A549 (cell line): ENCODE results near the gene BIN1. TPM values are rescaled to one million over a fixed set of nuclear protein-coding genes. Genes with fewer than 3 reads are reported as not detected.

Experiments used
- ATAC-seq, 2 experiments: fragments of 200-7000 bp in 1 of 2; fragments of >200 bp in 1 of 2; cut with Nextera tagmentation in 1 of 2; cut with Tn5 transposase in 1 of 2; 3 replicates each; pipeline versions ENCODE4 v1.8.0 to v1.9.1; 2018 to 2020; ENCODE audit warnings: mild to moderate bottlenecking in 1 of 2, moderate library complexity in 1 of 2
- CTCF ChIA-PET: fragments of 300-600 bp; sonication (Branson Sonifier 250); formaldehyde crosslinking; extraction: SDS; loops from one replicate; lab custom pipeline; 2021; ENCODE audit warnings: antibody characterized with exemption, inconsistent platforms; lab: Yijun Ruan, JAX
- POLR2A ChIA-PET: fragments of 350-600 bp; formaldehyde crosslinking; extraction: SDS; loops from one replicate; lab custom pipeline; 2021; ENCODE audit warnings: antibody characterized with exemption, inconsistent platforms; lab: Yijun Ruan, JAX
- DNase-seq, 2 experiments: peaks; one replicate each; pipeline versions ENCODE4 v3.0.0 to v3.0.0-alpha.2; 2011 to 2016; ENCODE audit warnings: low read depth in 1 of 2, low spot score in 1 of 2
- FAIRE-seq: peaks from 2 replicates; lab custom pipeline; 2011; peaks lifted over from hg19 to GRCh38; lab: Jason Lieb, UNC
- H3K27ac ChIP-seq, 2 experiments: fragments of >200 bp; sonication (Bioruptor Twin); formaldehyde crosslinking; 3 replicates each; pipeline ENCODE4 v1.5.1; 2016 to 2017
- H3K4me1 ChIP-seq: fragments of >200 bp; sonication (Bioruptor Twin); formaldehyde crosslinking; 3 replicates; pipeline ENCODE4 v1.6.1; 2016
- H3K4me2 ChIP-seq: fragments of >200 bp; sonication (Bioruptor Twin); formaldehyde crosslinking; 3 replicates; pipeline ENCODE4 v1.6.1; 2016
- H3K4me3 ChIP-seq: fragments of >200 bp; sonication (Bioruptor Twin); formaldehyde crosslinking; 3 replicates; pipeline ENCODE4 v1.5.1; 2016
- H3K9me3 ChIP-seq: fragments of >200 bp; sonication (Bioruptor Twin); formaldehyde crosslinking; 3 replicates; pipeline ENCODE4 v1.6.1; 2016
- CEBPB ChIP-seq, 2 experiments: fragments of >200 bp in 1 of 2; sonication (Bioruptor Twin) in 1 of 2; formaldehyde crosslinking in 1 of 2; IDR thresholded peaks; 2 replicates each; pipeline ENCODE4 v1.6.1; 2012 to 2016
- CHD2 ChIP-seq: fragments of 150-350 bp; IDR thresholded peaks from 2 replicates; pipeline ENCODE4 v1.6.1; 2014; ENCODE audit warnings: low read length; ENCODE audit not compliant: partially characterized antibody
- CHD4 ChIP-seq: fragments of 200-600 bp; sonication (generic); IDR thresholded peaks from 2 replicates; pipeline ENCODE4 v1.6.1; 2016; ENCODE audit warnings: antibody characterized with exemption, mild to moderate bottlenecking, borderline replicate concordance
- EP300 ChIP-seq, 2 experiments: fragments of >200 bp; sonication (Bioruptor Twin); formaldehyde crosslinking; IDR thresholded peaks; 2 replicates in 1 of 2; 3 replicates in 1 of 2; pipeline ENCODE4 v1.6.1; 2016 to 2017
- GATA3 ChIP-seq: IDR thresholded peaks from 2 replicates; pipeline ENCODE4 v1.6.1; 2012; ENCODE audit warnings: borderline replicate concordance
- HOXA7 ChIP-seq: fragments of 250-450 bp; sonication (Bioruptor Pico); IDR thresholded peaks from 2 replicates; pipeline ENCODE4 v1.5.0; 2020; ENCODE audit warnings: mild to moderate bottlenecking, moderate library complexity
- HOXB5 ChIP-seq: fragments of 250-450 bp; sonication (Bioruptor Pico); IDR thresholded peaks from 2 replicates; pipeline ENCODE4 v1.5.0; 2020; ENCODE audit warnings: mild to moderate bottlenecking, moderate library complexity
- JUNB ChIP-seq: fragments of >200 bp; sonication (Bioruptor Twin); formaldehyde crosslinking; IDR thresholded peaks from 2 replicates; pipeline ENCODE4 v1.6.1; 2016
- NPAS2 ChIP-seq: fragments of 250-450 bp; sonication (Bioruptor Pico); IDR thresholded peaks from 2 replicates; pipeline ENCODE4 v1.8.0; 2022; ENCODE audit warnings: mild to moderate bottlenecking, moderate library complexity, borderline replicate concordance
- NR3C1 ChIP-seq: fragments of >200 bp; sonication (Bioruptor Twin); formaldehyde crosslinking; IDR thresholded peaks from 3 replicates; pipeline ENCODE4 v1.6.1; 2017
- PHF8 ChIP-seq: fragments of 200-600 bp; sonication (generic); IDR thresholded peaks from 2 replicates; pipeline ENCODE4 v1.6.1; 2016; ENCODE audit warnings: low read depth, mild to moderate bottlenecking, antibody characterized with exemption, moderate library complexity, borderline replicate concordance
- POLR2AphosphoS2 ChIP-seq: conservative IDR thresholded peaks from 2 replicates; pipeline ENCODE4 v1.6.1; 2012; ENCODE audit warnings: low read length, improper control_type of control experiment, inconsistent platforms
- RAD21 ChIP-seq, 2 experiments: fragments of >200 bp in 1 of 2; sonication (Bioruptor Twin) in 1 of 2; formaldehyde crosslinking in 1 of 2; IDR thresholded peaks in 1 of 2; conservative IDR thresholded peaks in 1 of 2; 2 replicates in 1 of 2; 3 replicates in 1 of 2; pipeline ENCODE4 v1.6.1; 2012 to 2018; ENCODE audit warnings: inconsistent platforms in 1 of 2
- RARB ChIP-seq: fragments of 250-450 bp; sonication (Bioruptor Pico); IDR thresholded peaks from 2 replicates; pipeline ENCODE4 v1.8.0; 2021; ENCODE audit warnings: mild to moderate bottlenecking, moderate library complexity
- SREBF2 ChIP-seq: fragments of 450-650 bp; IDR thresholded peaks from 2 replicates; pipeline ENCODE4 v1.6.1; 2014; ENCODE audit warnings: mild to moderate bottlenecking, moderate library complexity
- ZC3H11A ChIP-seq: fragments of 450-650 bp; IDR thresholded peaks from 2 replicates; pipeline ENCODE4 v1.6.1; 2014; ENCODE audit warnings: antibody characterized with exemption, mild to moderate bottlenecking
- WGBS: methylation state at CpG from one replicate; pipeline ENCODE4 v1.1.6; 2017; ENCODE audit errors: missing lambda C conversion rate; 5-methylcytosine and 5-hydroxymethylcytosine counted together
- polyA plus RNA-seq, 4 experiments: library from polyadenylated mRNA; depleted of rRNA in 3 of 4; stranded (reverse); fragments of >200 nt; fragmentation: RNase III in 1 of 4; extraction: RNeasy Plus Mini Kit Qiagen cat#74134 plus additional on column Dnase treatment in 1 of 4; gene quantifications; 2 replicates in 3 of 4; 3 replicates in 1 of 4; pipeline ENCODE4 v1.2.3, GENCODE V29; 2011 to 2017
- TF ChIP-seq, protein P1 (sequence below): IDR thresholded peaks from 2 replicates; pipeline ENCODE4 v1.6.1; 2012; ENCODE audit warnings: low read depth, borderline replicate concordance
- TF ChIP-seq, protein P2 (sequence below): fragments of 450-650 bp; IDR thresholded peaks from 2 replicates; pipeline ENCODE4 v1.6.1; 2014; ENCODE audit warnings: antibody characterized with exemption
- TF ChIP-seq, protein P3 (sequence below): fragments of 200-600 bp; sonication (generic); IDR thresholded peaks from 2 replicates; pipeline ENCODE4 v1.6.1; 2016; ENCODE audit warnings: antibody characterized with exemption, mild to moderate bottlenecking, moderate library complexity

BIN1 gene
- polyA plus RNA-seq, 2 of the 4 experiments (the other 2 are of a cell fraction), result 15.5 to 34.1 TPM

DNA sequence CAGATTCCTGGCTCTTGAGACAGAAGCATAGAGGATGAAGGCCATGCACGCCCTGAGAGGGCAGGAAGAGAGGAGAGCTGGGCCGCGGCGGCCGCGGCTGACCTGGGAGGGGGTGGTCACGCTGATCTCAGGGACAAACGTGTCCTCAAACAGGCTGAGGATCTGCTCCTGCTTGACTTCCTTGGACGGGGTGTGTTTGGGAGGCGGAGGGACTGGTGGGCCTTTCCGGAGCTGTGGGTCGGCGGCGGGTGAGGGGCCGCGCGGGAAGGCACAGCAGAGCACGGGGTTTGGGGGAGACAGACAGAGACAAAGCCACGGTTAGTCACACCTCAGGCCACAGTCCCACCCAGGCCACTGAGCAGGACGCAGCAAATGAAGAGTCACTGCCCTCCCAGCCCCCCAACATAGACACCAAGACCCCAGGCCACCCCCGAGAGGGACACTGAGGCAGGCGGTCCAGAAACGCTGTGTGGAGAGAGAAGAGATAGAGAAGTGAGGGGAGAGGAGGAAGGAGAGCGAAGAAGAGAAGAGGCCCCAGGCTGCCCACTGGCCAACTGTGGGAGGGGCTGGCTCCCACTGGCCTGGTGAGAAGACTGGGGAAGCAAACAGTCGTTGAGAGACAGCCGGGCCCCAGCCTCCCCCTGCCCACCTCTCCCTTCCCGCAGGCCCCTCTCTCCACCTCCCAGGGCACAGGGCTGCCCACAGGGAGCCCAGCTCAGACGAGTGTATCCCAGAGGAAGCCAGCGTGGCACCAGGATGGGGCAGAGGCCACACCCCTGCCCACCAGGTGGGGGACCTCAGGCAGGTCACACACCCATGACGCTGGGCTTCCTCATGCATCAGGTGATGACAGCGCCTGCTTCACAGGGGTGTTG lies 49.3 kb downstream of the BIN1 start:
- H3K9me3 ChIP-seq, result no peaks in the 10 kb centered on the region
- no peak overlapping the region for H3K4me2 ChIP-seq
- no peak overlapping the region; a peak in 1 of 6 replicates for H3K27ac ChIP-seq
- no peak for FAIRE-seq
- ChIA-PET POLR2A (no interaction called here), CTCF (interaction anchor here (1.2 kb wide), 1 partner anchor 33 kb away, joined by 3 read pairs; no protein-coding TSS in a partner anchor)
- 91% methylated on average over 27 of the region's 31 CpGs for WGBS
- peaks cover 19% of the 10 kb centered on the region for H3K4me1 ChIP-seq
- H3K4me3 ChIP-seq, result no peak overlapping the region
- no peak for DNase-seq
- ATAC-seq, result no peak
- TF ChIP-seq HOXB5 (CRISPR knock-in tag) (no peak), PHF8 (no peak), POLR2AphosphoS2 (no peak), CHD4 (no peak)
- TF ChIP-seq, protein P1, sequence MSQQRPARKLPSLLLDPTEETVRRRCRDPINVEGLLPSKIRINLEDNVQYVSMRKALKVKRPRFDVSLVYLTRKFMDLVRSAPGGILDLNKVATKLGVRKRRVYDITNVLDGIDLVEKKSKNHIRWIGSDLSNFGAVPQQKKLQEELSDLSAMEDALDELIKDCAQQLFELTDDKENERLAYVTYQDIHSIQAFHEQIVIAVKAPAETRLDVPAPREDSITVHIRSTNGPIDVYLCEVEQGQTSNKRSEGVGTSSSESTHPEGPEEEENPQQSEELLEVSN, result no peak

DNA sequence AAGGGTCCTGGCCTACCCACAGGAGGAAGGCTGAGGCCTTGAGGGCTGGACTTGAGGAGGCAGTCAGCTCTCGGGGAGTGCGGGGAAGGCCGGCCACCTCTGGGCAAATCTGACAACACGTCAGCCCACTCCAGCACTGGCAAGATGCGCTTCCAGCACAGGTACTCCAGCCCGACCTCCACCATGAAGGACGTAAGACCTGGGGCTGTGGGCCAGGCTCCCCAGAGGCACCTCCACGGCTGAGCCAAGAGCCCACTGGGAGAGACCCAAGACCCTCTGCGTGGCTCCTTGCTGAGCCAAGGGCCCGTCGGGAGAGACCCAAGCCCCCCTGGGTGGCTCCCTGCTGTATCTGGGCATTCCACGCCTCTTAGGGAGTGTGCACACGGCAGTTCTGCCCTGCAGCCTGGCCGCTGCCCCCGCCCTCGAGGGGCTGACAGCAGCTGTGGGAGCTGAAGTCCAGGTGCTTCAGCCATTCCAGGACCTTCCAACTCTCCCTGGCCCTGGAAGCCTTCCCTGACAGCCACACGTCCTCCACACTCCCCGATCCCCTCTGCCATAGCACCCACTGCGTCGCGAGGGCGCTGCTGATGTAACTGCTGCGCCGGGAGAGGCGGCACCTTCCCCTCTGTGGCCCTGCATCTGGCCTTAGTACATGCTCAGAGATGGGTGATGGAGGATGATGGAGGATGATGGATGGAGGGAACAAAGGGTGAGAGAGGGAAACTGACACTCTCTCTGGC lies 50.2 kb downstream of the BIN1 start:
- H3K4me1 ChIP-seq, result peaks cover 21% of the 10 kb centered on the region
- no peak for TF ChIP-seq EP300 (IDR thresholded peaks at IDR 0.05)
- no peak for TF ChIP-seq JUNB
- no peak for TF ChIP-seq HOXA7 (CRISPR knock-in tag)
- TF ChIP-seq, protein P2, sequence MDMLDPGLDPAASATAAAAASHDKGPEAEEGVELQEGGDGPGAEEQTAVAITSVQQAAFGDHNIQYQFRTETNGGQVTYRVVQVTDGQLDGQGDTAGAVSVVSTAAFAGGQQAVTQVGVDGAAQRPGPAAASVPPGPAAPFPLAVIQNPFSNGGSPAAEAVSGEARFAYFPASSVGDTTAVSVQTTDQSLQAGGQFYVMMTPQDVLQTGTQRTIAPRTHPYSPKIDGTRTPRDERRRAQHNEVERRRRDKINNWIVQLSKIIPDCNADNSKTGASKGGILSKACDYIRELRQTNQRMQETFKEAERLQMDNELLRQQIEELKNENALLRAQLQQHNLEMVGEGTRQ, result no peak
- no peak for TF ChIP-seq CEBPB (IDR thresholded peaks at IDR 0.05)
- TF ChIP-seq CHD2, result no peak
- no peak for TF ChIP-seq RAD21 (conservative IDR thresholded peaks at IDR 0.05 in 1 of 2, IDR thresholded peaks at IDR 0.05 in 1 of 2)
- TF ChIP-seq, protein P3, sequence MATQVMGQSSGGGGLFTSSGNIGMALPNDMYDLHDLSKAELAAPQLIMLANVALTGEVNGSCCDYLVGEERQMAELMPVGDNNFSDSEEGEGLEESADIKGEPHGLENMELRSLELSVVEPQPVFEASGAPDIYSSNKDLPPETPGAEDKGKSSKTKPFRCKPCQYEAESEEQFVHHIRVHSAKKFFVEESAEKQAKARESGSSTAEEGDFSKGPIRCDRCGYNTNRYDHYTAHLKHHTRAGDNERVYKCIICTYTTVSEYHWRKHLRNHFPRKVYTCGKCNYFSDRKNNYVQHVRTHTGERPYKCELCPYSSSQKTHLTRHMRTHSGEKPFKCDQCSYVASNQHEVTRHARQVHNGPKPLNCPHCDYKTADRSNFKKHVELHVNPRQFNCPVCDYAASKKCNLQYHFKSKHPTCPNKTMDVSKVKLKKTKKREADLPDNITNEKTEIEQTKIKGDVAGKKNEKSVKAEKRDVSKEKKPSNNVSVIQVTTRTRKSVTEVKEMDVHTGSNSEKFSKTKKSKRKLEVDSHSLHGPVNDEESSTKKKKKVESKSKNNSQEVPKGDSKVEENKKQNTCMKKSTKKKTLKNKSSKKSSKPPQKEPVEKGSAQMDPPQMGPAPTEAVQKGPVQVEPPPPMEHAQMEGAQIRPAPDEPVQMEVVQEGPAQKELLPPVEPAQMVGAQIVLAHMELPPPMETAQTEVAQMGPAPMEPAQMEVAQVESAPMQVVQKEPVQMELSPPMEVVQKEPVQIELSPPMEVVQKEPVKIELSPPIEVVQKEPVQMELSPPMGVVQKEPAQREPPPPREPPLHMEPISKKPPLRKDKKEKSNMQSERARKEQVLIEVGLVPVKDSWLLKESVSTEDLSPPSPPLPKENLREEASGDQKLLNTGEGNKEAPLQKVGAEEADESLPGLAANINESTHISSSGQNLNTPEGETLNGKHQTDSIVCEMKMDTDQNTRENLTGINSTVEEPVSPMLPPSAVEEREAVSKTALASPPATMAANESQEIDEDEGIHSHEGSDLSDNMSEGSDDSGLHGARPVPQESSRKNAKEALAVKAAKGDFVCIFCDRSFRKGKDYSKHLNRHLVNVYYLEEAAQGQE, result no peak
- no peak for TF ChIP-seq SREBF2
- TF ChIP-seq GATA3, result no peak
- TF ChIP-seq NR3C1, result no peak
- WGBS, result 92% methylated on average over 13 of the region's 25 CpGs
- FAIRE-seq (no peak), DNase-seq (no peak), ATAC-seq (no peak)
- H3K9me3 ChIP-seq, result no peaks in the 10 kb centered on the region
- H3K4me3 ChIP-seq, result no peak overlapping the region
- H3K27ac ChIP-seq, result no peak overlapping the region
- H3K4me2 ChIP-seq, result no peak overlapping the region
- POLR2A ChIA-PET, result no interaction called here
- CTCF ChIA-PET, result interaction anchor here (2.3 kb wide), 1 partner anchor 11 kb away, joined by 8 read pairs; no protein-coding TSS in a partner anchor

DNA sequence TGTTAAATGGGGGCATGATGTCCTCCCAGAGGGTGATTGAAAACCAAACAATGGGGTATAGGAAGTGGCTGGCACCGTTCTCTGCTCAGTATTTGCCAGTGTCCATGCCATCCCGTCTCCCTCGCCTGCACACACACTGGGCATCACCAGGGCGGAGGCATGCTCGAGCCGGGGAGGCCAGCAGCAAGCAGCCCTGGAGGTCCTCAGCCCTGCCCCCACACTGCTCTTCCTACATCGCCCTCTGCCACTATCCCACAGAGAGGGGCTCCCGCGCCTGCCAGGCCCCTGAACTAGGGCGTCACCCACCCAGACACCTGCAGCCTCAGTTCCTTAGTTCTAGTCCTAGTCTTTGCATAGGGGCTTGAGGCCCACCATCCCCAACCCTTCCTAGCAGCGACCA lies 50.9 kb downstream of the BIN1 start:
- no peak for ATAC-seq
- Histone ChIP-seq H3K9me3 (no peaks in the 10 kb centered on the region), H3K4me3 (no peak overlapping the region), H3K4me2 (no peak overlapping the region), H3K4me1 (peaks cover 21% of the 10 kb centered on the region)
- no peak for FAIRE-seq
- TF ChIP-seq GATA3, result no peak
- TF ChIP-seq NPAS2, result no peak
- no peak for TF ChIP-seq HOXA7 (CRISPR knock-in tag)
- no peak for TF ChIP-seq ZC3H11A
- TF ChIP-seq RARB (CRISPR knock-in tag), result no peak
- TF ChIP-seq, all 56 proteins: peak for 0
- WGBS, result 93% methylated on average over 11 of the region's 11 CpGs
- ChIA-PET CTCF (interaction anchor here (2.3 kb wide), 1 partner anchor 12 kb away, joined by 8 read pairs; no protein-coding TSS in a partner anchor), POLR2A (no interaction called here)
- H3K27ac ChIP-seq, result no peak overlapping the region
- no peak for DNase-seq
